ENCODE data around the gene TNFRSF21.

The TNFRSF21 gene

GRCh38 chr6:47352966-47353365, 43.3 kb upstream of the TNFRSF21 start:
- no peak for DNase-seq

GRCh38 chr6:47352194-47352920, 42.7 kb upstream of the TNFRSF21 start:
- no peak for DNase-seq
- Histone ChIP-seq H3K4me3 (no peak overlapping the region), H3K9me3 (no peaks in the 10 kb centered on the region), H3K36me3 (no peaks in the 10 kb centered on the region), H3K27me3 (no peaks in the 10 kb centered on the region), H3K4me1 (no peaks in the 10 kb centered on the region), H3K27ac (no peak overlapping the region)
- no peak for TF ChIP-seq CTCF (IDR thresholded peaks at IDR 0.05)
- intact Hi-C loops (cut with DNase I; ENCODE audit: low total_unique reads), result no loop called here

More at GRCh38 chr6:47352966-47353365, 43.3 kb upstream of the TNFRSF21 start:
- Histone ChIP-seq H3K4me3 (no peak overlapping the region), H3K9me3 (no peaks in the 10 kb centered on the region), H3K27me3 (no peaks in the 10 kb centered on the region), H3K36me3 (no peaks in the 10 kb centered on the region), H3K4me1 (no peaks in the 10 kb centered on the region), H3K27ac (no peak overlapping the region)
- intact Hi-C loops (cut with DNase I; ENCODE audit: low total_unique reads), result no loop called here
- TF ChIP-seq CTCF (IDR thresholded peaks at IDR 0.05), result no peak

GRCh38 chr6:47351621-47352020, 41.9 kb upstream of the TNFRSF21 start:
- intact Hi-C loops (cut with DNase I; ENCODE audit: low total_unique reads), result no loop called here

GRCh38 chr6:47349931-47350330, 40.2 kb upstream of the TNFRSF21 start:
- H3K27me3 ChIP-seq, result no peaks in the 10 kb centered on the region
- no peak overlapping the region for H3K27ac ChIP-seq
- DNase-seq, result no peak
- H3K36me3 ChIP-seq, result no peaks in the 10 kb centered on the region
- intact Hi-C loops (cut with DNase I; ENCODE audit: low total_unique reads), result no loop called here
- H3K4me3 ChIP-seq, result no peak overlapping the region
- H3K9me3 ChIP-seq, result no peaks in the 10 kb centered on the region
- TF ChIP-seq CTCF (IDR thresholded peaks at IDR 0.05), result no peak
- no peaks in the 10 kb centered on the region for H3K4me1 ChIP-seq

More at GRCh38 chr6:47351621-47352020, 41.9 kb upstream of the TNFRSF21 start:
- Histone ChIP-seq H3K36me3 (no peaks in the 10 kb centered on the region), H3K4me3 (no peak overlapping the region), H3K9me3 (no peaks in the 10 kb centered on the region), H3K27me3 (no peaks in the 10 kb centered on the region), H3K4me1 (no peaks in the 10 kb centered on the region), H3K27ac (no peak overlapping the region)
- DNase-seq, result no peak
- TF ChIP-seq CTCF (IDR thresholded peaks at IDR 0.05), result no peak

- DNase-seq, result no peak
- intact Hi-C loops (cut with DNase I; ENCODE audit: low total_unique reads), result no loop called here
- no peak for TF ChIP-seq CTCF (IDR thresholded peaks at IDR 0.05)
- H3K36me3 ChIP-seq, result no peaks in the 10 kb centered on the region
- no peaks in the 10 kb centered on the region for H3K4me1 ChIP-seq
- no peak overlapping the region for H3K4me3 ChIP-seq
- no peak overlapping the region for H3K27ac ChIP-seq
- H3K27me3 ChIP-seq, result no peaks in the 10 kb centered on the region
- H3K9me3 ChIP-seq, result no peaks in the 10 kb centered on the region
These were observed 38.7 kb upstream of the TNFRSF21 start for GRCh38 chr6:47348316-47348863.

All from tibial artery (tissue), 4 donors.